GM12878 (cell line): Measurements from ENCODE around the gene HOXD11. TPM values are rescaled to one million over a fixed set of nuclear protein-coding genes. Genes with fewer than 3 reads are reported as not detected.
A peak's percentile ranks its signal among the peaks of the same experiment; 100 is the strongest.

Source experiments
- CBFB ChIP-seq: IDR thresholded peaks from 2 replicates; pipeline ENCODE4 v1.6.1; 2016; ENCODE audit warnings: antibody characterized with exemption, low read depth
- DPF2 ChIP-seq: fragments of 450-650 bp; IDR thresholded peaks from 2 replicates; pipeline ENCODE4 v1.6.1; 2017; ENCODE audit warnings: mild to moderate bottlenecking
- E2F4 ChIP-seq: IDR thresholded peaks from 2 replicates; pipeline ENCODE4 v1.6.1; 2012; ENCODE audit warnings: low read depth, low read length, improper control_type of control experiment
- ELK1 ChIP-seq: IDR thresholded peaks from 2 replicates; pipeline ENCODE4 v1.6.1; 2012; ENCODE audit warnings: low read depth, low read length, improper control_type of control experiment
- ETV6 ChIP-seq, 2 experiments: fragments of 450-650 bp in 1 of 2; IDR thresholded peaks in 1 of 2; conservative IDR thresholded peaks in 1 of 2; 2 replicates each; pipeline ENCODE4 v1.6.1; 2014; ENCODE audit warnings: antibody characterized with exemption in 1 of 2, borderline replicate concordance in 1 of 2, low read depth in 1 of 2, mild to moderate bottlenecking in 1 of 2, moderate library complexity in 1 of 2
- EZH2 ChIP-seq: IDR thresholded peaks from 2 replicates; pipeline ENCODE4 v1.6.1; 2012; ENCODE audit warnings: low read depth, mild to moderate bottlenecking, control low read depth, inconsistent platforms, low read length, borderline replicate concordance; ENCODE audit not compliant: control insufficient read depth
- IRF5 ChIP-seq: fragments of 450-650 bp; IDR thresholded peaks from 2 replicates; pipeline ENCODE4 v1.6.1; 2017; ENCODE audit warnings: borderline replicate concordance
- JUND ChIP-seq: IDR thresholded peaks from 2 replicates; pipeline ENCODE4 v1.6.1; 2012; ENCODE audit warnings: low read depth, mild to moderate bottlenecking, low read length, improper control_type of control experiment, moderate library complexity
- MTA3 ChIP-seq: IDR thresholded peaks from 2 replicates; pipeline ENCODE4 v1.6.1; 2012; ENCODE audit warnings: low read length, inconsistent platforms, borderline replicate concordance
- NBN ChIP-seq: fragments of 450-650 bp; IDR thresholded peaks from 2 replicates; pipeline ENCODE4 v1.6.1; 2016
- NR2F1 ChIP-seq: fragments of 450-650 bp; conservative IDR thresholded peaks from 2 replicates; pipeline ENCODE4 v1.6.1; 2017; ENCODE audit warnings: mild to moderate bottlenecking
- PBX3 ChIP-seq: IDR thresholded peaks from 2 replicates; pipeline ENCODE4 v1.6.1; 2011; ENCODE audit warnings: mild to moderate bottlenecking, low read depth, low read length, moderate library complexity; ENCODE audit not compliant: insufficient replicate concordance
- POLR2AphosphoS5 ChIP-seq: IDR thresholded peaks from 2 replicates; pipeline ENCODE4 v1.6.1; 2011; ENCODE audit warnings: mild to moderate bottlenecking, low read length, inconsistent platforms
- RAD51 ChIP-seq: fragments of 450-650 bp; IDR thresholded peaks from 2 replicates; pipeline ENCODE4 v1.6.1; 2016; ENCODE audit warnings: moderate library complexity, mild to moderate bottlenecking, inconsistent platforms
- RBBP5 ChIP-seq: fragments of 200-600 bp; sonication (generic); conservative IDR thresholded peaks from 2 replicates; pipeline ENCODE4 v1.6.1; 2016
- RCOR1 ChIP-seq: conservative IDR thresholded peaks from 2 replicates; pipeline ENCODE4 v1.6.1; 2012; ENCODE audit warnings: low read depth, low read length, improper control_type of control experiment
- RELA ChIP-seq: fragments of 450-650 bp; IDR thresholded peaks from 2 replicates; pipeline ENCODE4 v1.8.0; 2014; ENCODE audit warnings: borderline replicate concordance; ENCODE audit not compliant: partially characterized antibody
- RUNX3 ChIP-seq: IDR thresholded peaks from 2 replicates; pipeline ENCODE4 v1.6.1; 2012; ENCODE audit warnings: low read length, inconsistent platforms
- SMAD1 ChIP-seq: fragments of 450-650 bp; IDR thresholded peaks from 2 replicates; pipeline ENCODE4 v1.6.1; 2018; ENCODE audit warnings: mild to moderate bottlenecking, low read depth; ENCODE audit not compliant: partially characterized antibody
- STAT1 ChIP-seq: fragments of 450-650 bp; conservative IDR thresholded peaks from 2 replicates; pipeline ENCODE4 v1.6.1; 2014; ENCODE audit warnings: antibody characterized with exemption, mild to moderate bottlenecking
- WRNIP1 ChIP-seq: IDR thresholded peaks from 2 replicates; pipeline ENCODE4 v1.6.1; 2011; ENCODE audit warnings: low read depth, low read length, improper control_type of control experiment, borderline replicate concordance
- ZNF207 ChIP-seq: fragments of 450-650 bp; IDR thresholded peaks from 2 replicates; pipeline ENCODE4 v1.6.1; 2014; ENCODE audit warnings: antibody characterized with exemption, mild to moderate bottlenecking, borderline replicate concordance
- ZNF217 ChIP-seq: fragments of 450-650 bp; IDR thresholded peaks from 2 replicates; pipeline ENCODE4 v1.6.1; 2017; ENCODE audit warnings: antibody characterized with exemption, mild to moderate bottlenecking
- ZNF24 ChIP-seq: fragments of 450-650 bp; IDR thresholded peaks from 2 replicates; pipeline ENCODE4 v1.6.1; 2017; ENCODE audit warnings: antibody characterized with exemption, mild to moderate bottlenecking
- ZNF622 ChIP-seq: fragments of 450-650 bp; IDR thresholded peaks from 2 replicates; pipeline ENCODE4 v1.6.1; 2017; ENCODE audit warnings: mild to moderate bottlenecking, inconsistent platforms
- polyA plus RNA-seq, 11 experiments: library from polyadenylated mRNA; depleted of rRNA in 4 of 11; unstranded in 6 of 11; stranded (reverse) in 5 of 11; fragments of >200 nt; fragmentation: Nextera tagmentation in 4 of 11; fragmentation: Illumina TruSeq in 1 of 11; extraction: Ambion mirVana in 4 of 11; extraction: Trizol in 1 of 11; gene quantifications; 1 replicate in 1 of 11; 2 replicates in 10 of 11; pipeline versions ENCODE4 v1.2.1 to v1.2.3, GENCODE V29; 2011 to 2016; ENCODE audit warnings: inconsistent platforms in 2 of 11, missing spikeins in 2 of 11, low read depth in 1 of 11
- total RNA-seq, 4 experiments: library from RNA; depleted of rRNA in 3 of 4; stranded (reverse); fragments of >200 nt in 3 of 4; fragmentation: Illumina TruSeq in 1 of 4; extraction: Trizol in 1 of 4; gene quantifications; 2 replicates each; pipeline versions ENCODE4 v1.2.1 to v1.2.3, GENCODE V29; 2013 to 2021
- TF ChIP-seq, protein P1 (sequence below): IDR thresholded peaks from 2 replicates; pipeline ENCODE4 v1.6.1; 2011; ENCODE audit warnings: low read depth, mild to moderate bottlenecking, low read length, moderate library complexity, borderline replicate concordance; ENCODE audit errors: extremely low read depth

Gene HOXD11
- total and polyA plus RNA-seq, 10 of the 15 experiments (the other 5 are each of a cell fraction or from before 2014, with no cell fraction given) = not detected

- TF ChIP-seq ZNF207 (no peak), RELA (no peak), ELK1 (0 out of 2 replicates have a peak, but pooled peaks have one; percentile 32), E2F4 (0 out of 2 replicates have a peak, but pooled peaks have one; percentile 34), IRF5 (no peak), ZNF217 (0 out of 2 replicates have a peak, but pooled peaks have one; percentile 48), EZH2 (no peak), NBN (0 out of 2 replicates have a peak, but pooled peaks have one; percentile 57), RUNX3 (peak; percentile 57), JUND (no peak), SMAD1 (no peak), WRNIP1 (no peak), ZNF622 (no peak), ETV6 (conservative IDR thresholded peaks at IDR 0.05 in 1 of 2, IDR thresholded peaks at IDR 0.05 in 1 of 2; ENCODE audit: borderline replicate concordance in 1 of 2, low read depth in 1 of 2) (no peak), POLR2AphosphoS5 (no peak), CBFB (no peak), DPF2 (peak; percentile 55; the same call in 1 of the 2 replicates), MTA3 (no peak), ZNF24 (no peak), RBBP5 (no peak), NR2F1 (peak; percentile 47; the same call in 1 of the 2 replicates), RAD51 (no peak), RCOR1 (no peak), STAT1 (0 out of 2 replicates have a peak, but pooled peaks have one; percentile 51), PBX3 (no peak)
- TF ChIP-seq, protein P1, sequence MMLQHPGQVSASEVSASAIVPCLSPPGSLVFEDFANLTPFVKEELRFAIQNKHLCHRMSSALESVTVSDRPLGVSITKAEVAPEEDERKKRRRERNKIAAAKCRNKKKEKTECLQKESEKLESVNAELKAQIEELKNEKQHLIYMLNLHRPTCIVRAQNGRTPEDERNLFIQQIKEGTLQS = no peak
Measured at GRCh38 chr2:176140513-176141317, 33.6 kb downstream of the HOXD11 start (continued).
